ENCODE data around the gene CD247. TPM values are rescaled to one million over a fixed set of nuclear protein-coding genes. Genes with fewer than 3 reads are reported as not detected.

Gene CD247
- total RNA-seq, 2 donors from 2014 or later: 0.96 TPM; not detected in 1

DNA sequence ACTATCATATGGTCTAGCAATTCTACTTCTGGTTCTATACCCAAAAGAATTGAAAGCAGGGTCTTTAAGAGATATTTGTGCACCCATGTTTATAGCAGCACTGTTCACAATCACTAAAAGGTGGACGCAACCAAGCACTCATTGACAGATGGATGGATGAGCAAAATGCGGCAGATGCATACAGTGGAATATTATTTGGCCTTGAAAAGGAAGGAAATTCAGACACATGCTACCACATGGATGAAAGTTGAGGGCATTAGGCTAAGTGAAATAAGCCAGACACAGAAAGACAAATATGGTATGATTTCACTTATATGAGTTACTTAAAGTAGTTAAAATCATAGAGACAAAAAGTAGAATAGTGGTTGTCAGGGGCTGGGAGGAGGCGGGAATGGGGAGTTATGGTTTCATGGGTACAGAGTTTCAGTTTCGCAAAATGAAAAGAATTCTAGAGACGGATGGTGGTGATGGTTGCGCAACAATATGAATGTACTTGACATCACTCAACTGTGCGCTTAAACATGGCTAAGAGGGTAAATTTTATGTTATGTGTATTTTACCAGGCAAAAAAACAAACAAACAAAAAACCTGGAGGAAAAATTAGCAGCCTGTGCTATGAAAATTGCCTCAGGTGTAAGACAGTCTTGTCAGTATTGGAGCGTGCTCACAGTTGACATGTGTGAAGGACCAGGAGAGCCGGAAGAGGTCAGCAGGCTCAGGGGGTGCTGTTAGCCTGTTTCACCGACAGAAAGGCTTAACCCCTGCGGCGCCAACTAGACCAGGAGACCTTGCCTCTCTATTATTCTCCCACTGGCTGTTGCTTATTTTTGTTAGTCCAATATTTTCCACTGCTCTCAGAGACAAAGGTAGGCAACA lies 26.5 kb downstream of the CD247 start:
- WGBS: 74% methylated on average over 12 of the region's 12 CpGs
- intact Hi-C loops (cut with DNase I): no loop called here
- no peak for DNase-seq (ENCODE audit: low spot score)
- Histone ChIP-seq H3K4me3 (no peak overlapping the region), H3K9me3 (no peaks in the 10 kb centered on the region), H3K27me3 (replicated peaks; ENCODE audit: insufficient read depth) (no peaks in the 10 kb centered on the region), H3K27ac (no peak overlapping the region), H3K36me3 (no peaks in the 10 kb centered on the region), H3K4me1 (replicated peaks) (no peaks in the 10 kb centered on the region)
- TF ChIP-seq POLR2A (IDR thresholded peaks at IDR 0.05) (no peak), POLR2AphosphoS5 (IDR thresholded peaks at IDR 0.05) (no peak)

DNA sequence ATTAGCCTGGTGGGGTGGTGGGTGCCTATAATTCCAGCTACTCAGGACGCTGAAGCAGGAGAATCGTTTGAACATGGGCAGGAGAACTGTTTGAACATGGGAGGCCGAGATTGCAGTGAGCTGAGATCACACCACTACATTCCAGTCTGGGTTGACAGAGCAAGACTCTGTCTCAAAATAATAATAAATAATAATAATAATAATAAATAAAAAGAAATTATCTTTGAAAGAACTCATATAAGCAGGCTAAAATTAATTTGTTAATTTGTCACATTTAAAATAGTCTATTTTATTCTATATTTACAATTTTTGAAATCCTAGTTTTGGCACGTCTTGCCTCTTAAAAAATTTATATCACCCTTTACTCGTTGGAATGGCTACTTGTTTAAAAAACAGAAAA lies 27.6 kb downstream of the CD247 start:
- Histone ChIP-seq H3K4me1 (replicated peaks) (no peaks in the 10 kb centered on the region), H3K27ac (no peak overlapping the region), H3K36me3 (no peaks in the 10 kb centered on the region), H3K4me3 (no peak overlapping the region), H3K27me3 (replicated peaks; ENCODE audit: insufficient read depth) (no peaks in the 10 kb centered on the region), H3K9me3 (no peaks in the 10 kb centered on the region)
- whole genome bisulfite sequencing: 75% methylated on average over 5 of the region's 5 CpGs
- no peak for DNase-seq (ENCODE audit: low spot score)
- intact Hi-C loops (cut with DNase I): no loop called here
- TF ChIP-seq POLR2A (IDR thresholded peaks at IDR 0.05) (no peak), POLR2AphosphoS5 (IDR thresholded peaks at IDR 0.05) (no peak)

DNA sequence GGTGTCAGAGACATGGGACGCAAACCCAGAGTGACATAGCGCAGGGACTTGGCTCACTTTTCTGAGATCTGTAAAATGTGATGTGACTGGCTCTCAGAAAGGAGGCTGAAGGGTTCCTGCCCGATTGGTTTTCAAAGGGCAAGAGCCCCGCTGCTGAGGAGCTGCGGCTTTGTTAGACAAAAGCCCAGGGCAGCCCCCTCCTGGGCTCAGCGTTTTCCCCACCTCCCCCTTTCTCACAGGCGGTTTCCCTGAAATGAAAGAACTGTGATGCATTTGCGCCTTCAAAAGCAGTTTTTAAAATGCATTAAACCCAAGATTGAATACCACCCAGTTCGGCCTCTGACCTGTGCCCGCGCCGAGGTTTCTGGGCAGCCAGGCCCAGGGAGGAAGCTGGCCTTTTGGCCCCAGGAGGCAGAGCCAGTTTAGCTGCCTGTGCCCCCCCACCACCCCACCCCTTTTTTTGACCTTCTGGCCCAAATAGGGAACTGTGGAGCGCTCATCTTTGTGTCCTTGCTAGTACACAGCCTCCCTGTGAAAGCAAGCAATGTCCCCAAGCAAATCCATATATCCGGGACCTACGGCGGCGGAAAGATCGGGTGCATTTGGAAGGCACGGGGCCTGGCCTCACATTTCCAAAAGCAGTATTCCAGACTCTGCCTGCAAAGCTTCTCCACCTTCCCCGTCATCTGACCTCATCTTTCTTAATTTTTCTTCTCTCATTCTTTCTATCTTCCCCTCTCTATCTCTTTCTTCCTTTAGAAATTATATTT lies 28.6 kb downstream of the CD247 start:
- no peak for DNase-seq (ENCODE audit: low spot score)
- Histone ChIP-seq H3K9me3 (no peaks in the 10 kb centered on the region), H3K4me3 (no peak overlapping the region), H3K27me3 (replicated peaks; ENCODE audit: insufficient read depth) (no peaks in the 10 kb centered on the region), H3K36me3 (no peaks in the 10 kb centered on the region), H3K4me1 (replicated peaks) (no peaks in the 10 kb centered on the region), H3K27ac (no peak overlapping the region)
- 88% methylated on average over 20 of the region's 20 CpGs for WGBS
- intact Hi-C loops (cut with DNase I): no loop called here
- TF ChIP-seq, protein P1, sequence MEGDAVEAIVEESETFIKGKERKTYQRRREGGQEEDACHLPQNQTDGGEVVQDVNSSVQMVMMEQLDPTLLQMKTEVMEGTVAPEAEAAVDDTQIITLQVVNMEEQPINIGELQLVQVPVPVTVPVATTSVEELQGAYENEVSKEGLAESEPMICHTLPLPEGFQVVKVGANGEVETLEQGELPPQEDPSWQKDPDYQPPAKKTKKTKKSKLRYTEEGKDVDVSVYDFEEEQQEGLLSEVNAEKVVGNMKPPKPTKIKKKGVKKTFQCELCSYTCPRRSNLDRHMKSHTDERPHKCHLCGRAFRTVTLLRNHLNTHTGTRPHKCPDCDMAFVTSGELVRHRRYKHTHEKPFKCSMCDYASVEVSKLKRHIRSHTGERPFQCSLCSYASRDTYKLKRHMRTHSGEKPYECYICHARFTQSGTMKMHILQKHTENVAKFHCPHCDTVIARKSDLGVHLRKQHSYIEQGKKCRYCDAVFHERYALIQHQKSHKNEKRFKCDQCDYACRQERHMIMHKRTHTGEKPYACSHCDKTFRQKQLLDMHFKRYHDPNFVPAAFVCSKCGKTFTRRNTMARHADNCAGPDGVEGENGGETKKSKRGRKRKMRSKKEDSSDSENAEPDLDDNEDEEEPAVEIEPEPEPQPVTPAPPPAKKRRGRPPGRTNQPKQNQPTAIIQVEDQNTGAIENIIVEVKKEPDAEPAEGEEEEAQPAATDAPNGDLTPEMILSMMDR (IDR thresholded peaks at IDR 0.05): no peak

DNA sequence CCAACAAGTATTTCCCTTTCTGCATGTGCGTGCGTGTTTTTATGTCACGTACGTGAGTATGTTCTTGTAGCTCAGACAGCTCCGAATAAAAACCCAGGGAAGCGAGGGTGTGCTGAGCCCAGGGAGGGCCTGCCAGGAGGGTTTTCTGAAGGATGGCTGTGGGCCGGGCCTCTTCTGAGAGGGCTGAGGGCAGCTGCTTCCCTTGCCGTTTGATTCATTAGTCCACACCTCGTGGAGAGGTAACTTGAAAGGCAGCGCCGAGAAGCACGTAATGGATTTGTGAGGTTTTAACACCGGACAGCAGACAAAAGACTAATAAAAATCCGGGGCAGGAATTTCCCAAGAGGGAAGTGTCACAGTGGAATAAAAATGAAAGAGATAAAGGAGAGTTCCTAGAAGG lies 29.5 kb downstream of the CD247 start:
- Histone ChIP-seq H3K4me1 (replicated peaks) (no peaks in the 10 kb centered on the region), H3K4me3 (no peak overlapping the region), H3K27me3 (replicated peaks; ENCODE audit: insufficient read depth) (no peaks in the 10 kb centered on the region), H3K27ac (no peak overlapping the region), H3K9me3 (no peaks in the 10 kb centered on the region), H3K36me3 (no peaks in the 10 kb centered on the region)
- intact Hi-C loops (cut with DNase I): no loop called here
- WGBS: 38% methylated on average over 14 of the region's 14 CpGs
- no peak for DNase-seq (ENCODE audit: low spot score)
- no peak for TF ChIP-seq POLR2A (IDR thresholded peaks at IDR 0.05)
- TF ChIP-seq, protein P1 (IDR thresholded peaks at IDR 0.05): no peak
- TF ChIP-seq POLR2AphosphoS5 (IDR thresholded peaks at IDR 0.05): no peak

DNA sequence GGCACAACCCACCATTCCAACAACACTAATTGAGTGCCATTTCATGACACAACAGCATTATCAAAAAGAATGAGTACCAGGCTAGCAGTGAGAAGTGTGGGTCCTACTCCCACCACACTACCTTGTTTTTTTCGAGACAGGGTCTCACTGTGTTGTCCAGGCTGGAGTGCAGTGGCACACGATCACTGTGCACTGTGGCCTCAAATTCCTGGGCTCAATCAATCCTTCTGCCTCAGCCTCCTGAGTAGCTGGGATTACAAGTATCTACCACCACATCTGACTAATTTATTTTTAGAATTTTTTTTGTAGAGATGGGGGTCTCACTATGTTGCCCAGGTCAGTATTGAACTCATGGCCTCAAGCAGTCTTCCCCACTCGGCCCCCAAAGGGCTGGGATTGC lies 30.7 kb downstream of the CD247 start:
- Histone ChIP-seq H3K27ac (no peak overlapping the region), H3K27me3 (replicated peaks; ENCODE audit: insufficient read depth) (no peaks in the 10 kb centered on the region), H3K9me3 (no peaks in the 10 kb centered on the region), H3K4me3 (no peak overlapping the region), H3K36me3 (no peaks in the 10 kb centered on the region), H3K4me1 (replicated peaks) (no peaks in the 10 kb centered on the region)
- intact Hi-C loops (cut with DNase I): no loop called here
- 97% methylated on average over 3 of the region's 3 CpGs for WGBS
- TF ChIP-seq POLR2AphosphoS5 (IDR thresholded peaks at IDR 0.05): no peak
- TF ChIP-seq, protein P1 (IDR thresholded peaks at IDR 0.05): no peak
- TF ChIP-seq POLR2A (IDR thresholded peaks at IDR 0.05): no peak
- DNase-seq (ENCODE audit: low spot score): no peak

All from prostate gland (tissue), 2 donors.